HG03045 (cell line): Measurements from ENCODE around the gene RHOT2.
A peak's percentile ranks its signal among the peaks of the same experiment; 100 is the strongest.

Source experiments
- ATAC-seq: cut with Tn5 transposase; IDR thresholded peaks from one replicate; pipeline ENCODE4 v1.9.1; 2021; ENCODE audit warnings: mild to moderate bottlenecking, moderate library complexity; ENCODE audit not compliant: unreplicated experiment

RHOT2 gene

DNA sequence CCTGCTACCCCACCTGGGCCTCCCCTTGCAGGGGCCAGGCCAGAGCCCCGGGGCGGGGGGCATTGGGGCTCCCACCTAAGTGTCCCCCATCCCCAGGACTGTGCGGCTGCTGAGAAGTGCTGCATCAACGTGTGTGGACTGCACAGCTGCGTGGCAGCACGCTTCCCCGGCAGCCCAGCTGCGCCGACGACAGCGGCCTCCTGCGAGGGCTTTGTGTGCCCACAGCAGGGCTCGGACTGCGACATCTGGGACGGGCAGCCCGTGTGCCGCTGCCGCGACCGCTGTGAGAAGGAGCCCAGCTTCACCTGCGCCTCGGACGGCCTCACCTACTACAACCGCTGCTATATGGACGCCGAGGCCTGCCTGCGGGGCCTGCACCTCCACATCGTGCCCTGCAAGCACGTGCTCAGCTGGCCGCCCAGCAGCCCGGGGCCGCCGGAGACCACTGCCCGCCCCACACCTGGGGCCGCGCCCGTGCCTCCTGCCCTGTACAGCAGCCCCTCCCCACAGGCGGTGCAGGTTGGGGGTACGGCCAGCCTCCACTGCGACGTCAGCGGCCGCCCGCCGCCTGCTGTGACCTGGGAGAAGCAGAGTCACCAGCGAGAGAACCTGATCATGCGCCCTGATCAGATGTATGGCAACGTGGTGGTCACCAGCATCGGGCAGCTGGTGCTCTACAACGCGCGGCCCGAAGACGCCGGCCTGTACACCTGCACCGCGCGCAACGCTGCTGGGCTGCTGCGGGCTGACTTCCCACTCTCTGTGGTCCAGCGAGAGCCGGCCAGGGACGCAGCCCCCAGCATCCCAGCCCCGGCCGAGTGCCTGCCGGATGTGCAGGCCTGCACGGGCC lies 35.2 kb upstream of the RHOT2 start:
- no peak for ATAC-seq

DNA sequence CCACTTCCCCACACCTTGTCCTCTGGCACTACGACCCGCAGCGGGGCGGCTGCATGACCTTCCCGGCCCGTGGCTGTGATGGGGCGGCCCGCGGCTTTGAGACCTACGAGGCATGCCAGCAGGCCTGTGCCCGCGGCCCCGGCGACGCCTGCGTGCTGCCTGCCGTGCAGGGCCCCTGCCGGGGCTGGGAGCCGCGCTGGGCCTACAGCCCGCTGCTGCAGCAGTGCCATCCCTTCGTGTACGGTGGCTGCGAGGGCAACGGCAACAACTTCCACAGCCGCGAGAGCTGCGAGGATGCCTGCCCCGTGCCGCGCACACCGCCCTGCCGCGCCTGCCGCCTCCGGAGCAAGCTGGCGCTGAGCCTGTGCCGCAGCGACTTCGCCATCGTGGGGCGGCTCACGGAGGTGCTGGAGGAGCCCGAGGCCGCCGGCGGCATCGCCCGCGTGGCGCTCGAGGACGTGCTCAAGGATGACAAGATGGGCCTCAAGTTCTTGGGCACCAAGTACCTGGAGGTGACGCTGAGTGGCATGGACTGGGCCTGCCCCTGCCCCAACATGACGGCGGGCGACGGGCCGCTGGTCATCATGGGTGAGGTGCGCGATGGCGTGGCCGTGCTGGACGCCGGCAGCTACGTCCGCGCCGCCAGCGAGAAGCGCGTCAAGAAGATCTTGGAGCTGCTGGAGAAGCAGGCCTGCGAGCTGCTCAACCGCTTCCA lies 34.4 kb upstream of the RHOT2 start:
- ATAC-seq: no peak

GRCh38 chr16:634051-634670 lies 33.8 kb upstream of the RHOT2 start:
- no peak for ATAC-seq

DNA sequence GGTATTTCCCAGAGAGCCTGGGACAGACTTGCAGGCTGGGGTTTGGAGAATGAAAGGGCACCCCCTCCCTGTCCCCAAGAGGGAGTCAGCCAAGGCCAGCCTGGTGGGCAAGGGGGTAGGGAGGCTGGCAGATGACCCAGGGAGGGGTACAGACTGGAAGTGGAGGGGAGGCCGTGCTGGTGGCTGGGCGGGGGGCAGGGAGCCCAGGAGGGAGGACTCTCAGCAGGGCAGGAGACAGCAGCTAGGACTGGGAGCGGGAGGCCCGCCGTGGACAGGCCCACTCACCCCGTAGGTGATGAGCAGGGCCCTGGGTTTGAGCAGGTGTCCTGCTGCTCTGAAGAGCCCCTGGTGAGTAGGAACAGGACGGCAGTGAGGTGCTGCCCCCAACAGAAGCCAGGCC lies 32.9 kb upstream of the RHOT2 start:
- no peak for ATAC-seq

DNA sequence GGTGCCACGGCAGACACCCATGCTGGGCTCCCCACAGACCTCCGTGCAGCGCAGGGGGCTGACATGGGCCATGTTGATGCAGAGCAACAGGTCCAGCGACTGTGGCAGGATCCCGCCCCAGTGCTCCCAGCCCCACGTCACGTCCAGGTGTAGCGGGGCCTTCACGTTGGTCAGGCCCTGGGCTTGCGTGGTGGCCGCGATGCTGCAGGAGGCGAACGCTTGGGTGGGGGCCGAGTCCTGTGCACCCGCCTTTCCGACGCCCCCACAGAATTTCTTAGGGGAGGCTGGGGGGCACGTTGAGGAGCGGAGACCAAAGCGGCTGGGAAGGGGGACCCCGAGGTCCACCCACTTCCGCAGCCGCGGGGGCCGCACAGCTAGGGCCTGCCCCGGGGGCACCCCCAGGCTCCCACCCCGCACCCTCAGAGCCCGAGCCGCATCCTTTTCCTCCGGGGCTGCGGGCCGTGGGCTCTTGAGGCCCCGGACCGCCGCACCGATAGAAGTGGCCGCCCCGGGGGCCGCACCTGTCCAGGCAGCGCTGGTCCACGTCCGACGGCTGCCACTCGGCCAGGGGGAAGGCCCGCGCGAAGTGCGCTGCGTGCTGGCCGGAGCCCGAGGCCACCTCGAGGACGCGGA lies 32.2 kb upstream of the RHOT2 start:
- no peak for ATAC-seq

GRCh38 chr16:636206-637080 lies 31.5 kb upstream of the RHOT2 start, which contains the start of gene METTL26:
Gene METTL26, minus strand, starts transcription at chr16:636305. Its CDS starts 15 bp downstream, at chr16:636290.
- ATAC-seq: peak; percentile 60

- ATAC-seq: peak; percentile 0
These were observed 30.6 kb upstream of the RHOT2 start for GRCh38 chr16:637081-638018.

GRCh38 chr16:638034-638543 lies 29.8 kb upstream of the RHOT2 start:
- ATAC-seq: no peak

DNA sequence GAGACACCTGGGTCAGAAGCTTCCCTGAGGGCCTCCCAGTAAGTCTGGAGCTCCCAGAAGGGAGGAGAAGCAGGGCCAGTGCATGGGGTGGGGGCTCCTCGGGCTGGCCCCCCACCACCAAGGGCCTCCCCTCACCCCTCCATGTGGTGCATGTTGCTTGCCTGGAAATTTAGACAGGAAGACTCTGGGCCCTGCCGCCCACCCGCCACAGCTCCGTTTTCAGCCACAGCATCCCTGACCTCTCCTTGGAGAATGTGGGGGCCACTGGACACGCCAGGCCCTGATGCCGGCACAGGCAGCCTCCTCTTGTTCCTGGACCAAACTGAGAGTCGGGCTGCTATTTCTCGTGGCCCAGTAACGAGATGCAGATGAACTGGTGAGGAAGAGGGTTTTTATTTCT lies 29.1 kb upstream of the RHOT2 start:
- ATAC-seq: no peak

DNA sequence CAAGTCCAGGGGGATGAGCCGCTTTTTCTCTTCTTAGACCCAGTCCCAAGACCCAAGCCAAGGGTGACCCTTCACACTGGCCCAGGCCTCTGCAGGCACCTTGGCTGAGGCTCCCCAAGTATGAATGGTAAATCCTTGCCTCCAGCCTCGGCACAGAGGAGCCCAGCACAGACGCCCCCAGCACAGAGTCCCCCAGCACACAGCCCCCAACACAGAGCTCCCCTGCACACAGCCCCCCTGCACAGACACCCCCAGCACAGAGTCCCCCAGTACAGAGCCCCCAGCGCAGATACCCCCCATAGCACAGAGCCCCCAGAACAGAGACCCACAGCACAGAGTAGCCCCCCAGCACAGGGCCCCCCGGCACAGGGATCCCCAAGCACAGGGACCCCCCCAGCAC lies 27.3 kb upstream of the RHOT2 start:
- ATAC-seq: no peak

GRCh38 chr16:641326-642188 lies 26.4 kb upstream of the RHOT2 start, which contains the start of gene MCRIP2:
Gene MCRIP2, plus strand, starts transcription at chr16:641828. Its CDS starts 164 bp downstream, at chr16:641992.
- peak; percentile 39 for ATAC-seq

DNA sequence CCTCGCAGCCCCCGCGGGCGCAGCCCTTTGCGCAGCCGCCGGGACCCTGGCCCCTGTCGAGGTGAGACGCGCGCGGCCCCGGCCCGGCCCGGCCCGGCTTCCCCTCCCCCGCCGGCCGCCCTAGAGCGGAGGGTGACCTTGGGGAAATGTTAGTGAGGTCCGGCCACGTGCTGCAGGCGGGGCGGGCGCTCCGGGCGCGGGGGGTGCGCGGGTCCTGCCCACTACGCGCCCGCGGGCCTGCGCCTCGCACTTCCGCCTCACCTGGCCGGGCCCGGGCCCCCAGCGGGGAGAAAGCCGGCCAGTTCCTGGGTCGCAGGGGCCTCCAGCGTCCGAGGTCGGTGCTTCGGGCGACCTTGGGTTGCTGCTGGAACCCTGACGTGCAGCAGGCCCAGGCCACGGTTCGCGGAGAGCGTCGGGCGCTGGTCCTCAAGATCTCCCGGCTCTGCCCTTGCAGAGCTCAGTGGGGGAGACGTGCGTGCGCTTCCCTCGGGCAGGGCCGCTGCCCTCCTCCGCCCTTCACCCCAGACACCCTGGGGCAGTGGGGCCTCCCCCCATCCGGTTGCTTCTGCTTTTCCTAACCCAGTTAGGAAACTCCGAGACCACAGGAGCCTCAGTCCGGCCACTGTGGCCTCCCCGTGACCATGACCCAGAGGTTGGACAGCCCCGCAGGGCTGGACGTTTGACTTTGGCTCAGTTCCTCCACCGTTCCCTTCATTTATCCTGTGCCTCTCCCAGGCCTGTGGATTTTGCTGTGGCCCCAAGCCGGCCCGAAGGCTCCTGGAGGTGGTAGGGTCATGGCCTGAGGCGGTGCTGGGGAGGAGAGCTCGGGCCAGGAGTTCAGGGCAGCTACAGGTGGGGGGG lies 25.5 kb upstream of the RHOT2 start:
- peak; percentile 41 for ATAC-seq

- no peak for ATAC-seq
These were observed 24.9 kb upstream of the RHOT2 start for GRCh38 chr16:643050-643368.

DNA sequence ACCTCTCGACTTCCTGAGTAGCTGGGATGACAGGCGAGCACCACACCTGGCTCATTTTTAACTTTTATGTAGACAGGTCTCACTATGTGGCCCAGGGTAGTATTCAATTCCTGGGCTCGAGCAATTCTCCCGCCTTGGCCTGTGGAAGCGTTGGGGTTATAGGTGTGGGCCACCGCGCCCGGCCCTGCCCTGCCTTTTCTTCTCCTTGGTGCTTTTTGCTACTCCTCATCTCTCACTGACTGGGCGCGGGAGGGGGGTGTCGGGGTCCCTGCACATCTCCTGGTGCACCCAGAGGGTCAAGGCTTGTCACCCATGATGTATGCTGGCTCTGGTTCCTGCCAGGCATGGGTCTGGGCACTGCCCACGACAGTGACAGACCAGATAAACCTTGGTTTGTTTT lies 23.4 kb upstream of the RHOT2 start:
- no peak for ATAC-seq

- no peak for ATAC-seq
These were observed 21.9 kb upstream of the RHOT2 start for GRCh38 chr16:645852-646678.

GRCh38 chr16:646679-647172 lies 21.2 kb upstream of the RHOT2 start:
- ATAC-seq: no peak
